ENCODE data around the gene NCOA4. TPM values are rescaled to one million over a fixed set of nuclear protein-coding genes. Genes with fewer than 3 reads are reported as not detected.
A peak's percentile ranks its signal among the peaks of the same experiment; 100 is the strongest.

Gene NCOA4
- total RNA-seq (100 to 1,000 TPM; 174 to 196 TPM), polyA plus RNA-seq (ENCODE audit: insufficient read length in 6 of 6) (100 to 1,000 TPM; 150 to 187 (median 174) TPM)
- long read RNA-seq, donor 1, transcript NCOA4-204 (10 exons, 3,549 nt): major isoform, 29 of 192 reads
- long read RNA-seq, donor 1, transcript NCOA4-207 (10 exons, 3,489 nt): minor isoform, 15 of 192 reads
- long read RNA-seq, donor 1, partial matches to known transcripts: 147 of 192 reads
- long read RNA-seq, donor 1, other reads (novel, unspliced or antisense): 0 of 192 reads
- long read RNA-seq, donor 2, transcript NCOA4-207 (10 exons, 3,489 nt): minor isoform, 5 of 88 reads
- long read RNA-seq, donor 2, transcript NCOA4-204 (10 exons, 3,549 nt): major isoform, 20 of 88 reads
- long read RNA-seq, donor 2, partial matches to known transcripts: 63 of 88 reads
- long read RNA-seq, donor 2, other reads (novel, unspliced or antisense): 0 of 88 reads
- long read RNA-seq, donor 3, transcript NCOA4-204 (10 exons, 3,549 nt): major isoform, 19 of 39 reads
- long read RNA-seq, donor 3, partial matches to known transcripts: 15 of 39 reads
- long read RNA-seq, donor 3, other reads (novel, unspliced or antisense): 0 of 39 reads
- long read RNA-seq, donor 4, partial matches to known transcripts: 16 of 29 reads
- long read RNA-seq, donor 4, other reads (novel, unspliced or antisense): 6 of 29 reads
- long read RNA-seq, donor 5, transcript NCOA4-204 (10 exons, 3,549 nt): major isoform, 18 of 76 reads
- long read RNA-seq, donor 5, partial matches to known transcripts: 56 of 76 reads
- long read RNA-seq, donor 5, other reads (novel, unspliced or antisense): 0 of 76 reads
- long read RNA-seq, donor 6, transcript NCOA4-204 (10 exons, 3,549 nt): major isoform, 17 of 49 reads
- long read RNA-seq, donor 6, partial matches to known transcripts: 29 of 49 reads
- long read RNA-seq, donor 6, other reads (novel, unspliced or antisense): 0 of 49 reads
- long read RNA-seq, donor 7, transcript NCOA4-204 (10 exons, 3,549 nt): major isoform, 9 of 19 reads
- long read RNA-seq, donor 7, partial matches to known transcripts: 7 of 19 reads
- long read RNA-seq, donor 7, other reads (novel, unspliced or antisense): 0 of 19 reads
- long read RNA-seq, donor 8, transcript NCOA4-204 (10 exons, 3,549 nt): major isoform, 23 of 59 reads
- long read RNA-seq, donor 8, partial matches to known transcripts: 31 of 59 reads
- long read RNA-seq, donor 8, other reads (novel, unspliced or antisense): 0 of 59 reads
- long read RNA-seq, donor 9: 0 reads
- long read RNA-seq, donor 10, partial matches to known transcripts: 7 of 10 reads
- long read RNA-seq, donor 10, other reads (novel, unspliced or antisense): 3 of 10 reads
- long read RNA-seq, donor 11, transcript NCOA4-204 (10 exons, 3,549 nt): major isoform, 16 of 59 reads
- long read RNA-seq, donor 11, partial matches to known transcripts: 42 of 59 reads
- long read RNA-seq, donor 11, other reads (novel, unspliced or antisense): 0 of 59 reads
- long read RNA-seq, donor 12, transcript NCOA4-204 (10 exons, 3,549 nt): major isoform, 15 of 46 reads
- long read RNA-seq, donor 12, partial matches to known transcripts: 28 of 46 reads
- long read RNA-seq, donor 12, other reads (novel, unspliced or antisense): 0 of 46 reads

- peak; percentile 97 for ATAC-seq
- no peaks in the 10 kb centered on the region for H3K36me3 ChIP-seq
Measured at GRCh38 chr10:46030091-46030937, at the start of gene NCOA4. Gene NCOA4 (minus strand): TSS chr10:46030623. CDS start chr10:46016680, 13,943 bp downstream.

GRCh38 chr10:46079831-46080585, 49.6 kb upstream of the NCOA4 start:
- H3K4me1 ChIP-seq: peaks cover 0 to 30% of the 10 kb centered on the region in 2 donors
- H3K4me3 ChIP-seq: no peak overlapping the region
- H3K9me3 ChIP-seq: peaks cover 0 to 3% of the 10 kb centered on the region in 2 donors
- DNase-seq (no peak), ATAC-seq (peak; percentile 22)
- H3K36me3 ChIP-seq: no peaks in the 10 kb centered on the region
- intact Hi-C loops (cut with DNase I): no loop called here
- no peak for TF ChIP-seq CTCF (IDR thresholded peaks at IDR 0.05)
- H3K27ac ChIP-seq: peak overlapping the region in 1 of 2 donors; percentile 53
- no peaks in the 10 kb centered on the region for H3K27me3 ChIP-seq

More at GRCh38 chr10:46030091-46030937, at the start of gene NCOA4:
- Histone ChIP-seq H3K4me1 (peaks cover 25 to 54% of the 10 kb centered on the region in 2 donors), H3K9me3 (no peaks in the 10 kb centered on the region), H3K27ac (peak within 1 kb of the TSS; percentile 89 to 94), H3K27me3 (no peaks in the 10 kb centered on the region), H3K4me3 (peak within 1 kb of the TSS; percentile 71 to 90)
- peak; percentile 96 to 98 (median 98) for DNase-seq
- intact Hi-C loops (cut with DNase I): no loop called here
- peak; percentile 66 to 85 for TF ChIP-seq CTCF (IDR thresholded peaks at IDR 0.05)

GRCh38 chr10:46077731-46078413, 47.4 kb upstream of the NCOA4 start:
- Histone ChIP-seq H3K4me1 (peaks cover 0 to 30% of the 10 kb centered on the region in 2 donors), H3K27ac (peak overlapping the region in 1 of 2 donors; percentile 72), H3K4me3 (no peak overlapping the region), H3K36me3 (no peaks in the 10 kb centered on the region), H3K27me3 (no peaks in the 10 kb centered on the region), H3K9me3 (peaks cover 0 to 3% of the 10 kb centered on the region in 2 donors)
- intact Hi-C loops (cut with DNase I): no loop called here
- no peak for TF ChIP-seq CTCF (IDR thresholded peaks at IDR 0.05)
- no peak for ATAC-seq
- DNase-seq: no peak
